ENCODE measurements around the gene PIK3R3. TPM values are rescaled to one million over a fixed set of nuclear protein-coding genes. Genes with fewer than 3 reads are reported as not detected.

Gene PIK3R3
- total RNA-seq, 1 donor from 2014 or later, result 38.1 TPM

GRCh38 chr1:46030074-46030870 is 102.2 kb downstream of the PIK3R3 start:
- Mint-ChIP-seq H3K27ac (ENCODE audit: unreplicated experiment) (no peak overlapping the region), H3K27me3 (ENCODE audit: unreplicated experiment) (peaks cover 17% of the 10 kb centered on the region), H3K36me3 (ENCODE audit: low read depth, unreplicated experiment) (peaks cover 11% of the 10 kb centered on the region), H3K4me1 (ENCODE audit: unreplicated experiment) (peaks cover 10% of the 10 kb centered on the region), H3K4me3 (ENCODE audit: unreplicated experiment) (peak overlapping the region; percentile 21), H3K9me3 (ENCODE audit: unreplicated experiment) (no peaks in the 10 kb centered on the region)
- no peak for TF ChIP-seq CTCF (IDR thresholded peaks at IDR 0.05; ENCODE audit: unreplicated experiment)
- DNase-seq (ENCODE audit: low spot score), result no peak

GRCh38 chr1:46027788-46028573 is 104.4 kb downstream of the PIK3R3 start:
- Mint-ChIP-seq H3K9me3 (ENCODE audit: unreplicated experiment) (no peaks in the 10 kb centered on the region), H3K27ac (ENCODE audit: unreplicated experiment) (no peak overlapping the region), H3K27me3 (ENCODE audit: unreplicated experiment) (peaks cover 7% of the 10 kb centered on the region), H3K4me3 (ENCODE audit: unreplicated experiment) (no peak overlapping the region), H3K4me1 (ENCODE audit: unreplicated experiment) (peaks cover 10% of the 10 kb centered on the region), H3K36me3 (ENCODE audit: low read depth, unreplicated experiment) (peaks cover 21% of the 10 kb centered on the region)
- no peak for DNase-seq (ENCODE audit: low spot score)
- no peak for TF ChIP-seq CTCF (IDR thresholded peaks at IDR 0.05; ENCODE audit: unreplicated experiment)

- no peak for TF ChIP-seq CTCF (IDR thresholded peaks at IDR 0.05; ENCODE audit: unreplicated experiment)
- Mint-ChIP-seq H3K27ac (ENCODE audit: unreplicated experiment) (no peak overlapping the region), H3K4me1 (ENCODE audit: unreplicated experiment) (peaks cover 10% of the 10 kb centered on the region), H3K36me3 (ENCODE audit: low read depth, unreplicated experiment) (peaks cover 17% of the 10 kb centered on the region), H3K4me3 (ENCODE audit: unreplicated experiment) (no peak overlapping the region), H3K27me3 (ENCODE audit: unreplicated experiment) (peaks cover 7% of the 10 kb centered on the region), H3K9me3 (ENCODE audit: unreplicated experiment) (no peaks in the 10 kb centered on the region)
- DNase-seq (ENCODE audit: low spot score), result no peak
These were observed 105.9 kb downstream of the PIK3R3 start for GRCh38 chr1:46026531-46026930.

GRCh38 chr1:46021046-46021996 is 111.1 kb downstream of the PIK3R3 start:
- no peak for TF ChIP-seq CTCF (IDR thresholded peaks at IDR 0.05; ENCODE audit: unreplicated experiment)
- H3K27me3 Mint-ChIP-seq (ENCODE audit: unreplicated experiment), result peaks cover 1% of the 10 kb centered on the region
- peaks cover 14% of the 10 kb centered on the region for H3K36me3 Mint-ChIP-seq (ENCODE audit: low read depth, unreplicated experiment)
- DNase-seq (ENCODE audit: low spot score), result no peak
- H3K27ac Mint-ChIP-seq (ENCODE audit: unreplicated experiment), result no peak overlapping the region
- peaks cover 3% of the 10 kb centered on the region for H3K4me1 Mint-ChIP-seq (ENCODE audit: unreplicated experiment)
- no peaks in the 10 kb centered on the region for H3K9me3 Mint-ChIP-seq (ENCODE audit: unreplicated experiment)
- no peak overlapping the region for H3K4me3 Mint-ChIP-seq (ENCODE audit: unreplicated experiment)

Measured in endothelial cell (in vitro differentiated cells).